SU-DHL-6 (cell line): Measurements from ENCODE around the gene MALRD1.

Experiments
- H2AFZ ChIP-seq: fragments of 200-600 bp; sonication (generic); 2 replicates; pipeline ENCODE4 v1.6.1; 2014; ENCODE audit warnings: low read depth, mild to moderate bottlenecking, moderate library complexity, mixed read lengths, antibody characterized with exemption, low read length; ENCODE audit not compliant: severe bottlenecking
- H3F3A ChIP-seq: fragments of 200-600 bp; shearing (Covaris generic); 2 replicates; pipeline ENCODE4 v1.6.0; 2016; ENCODE audit warnings: antibody characterized with exemption, mild to moderate bottlenecking; ENCODE audit not compliant: insufficient read depth
- H3K27ac ChIP-seq: fragments of 200-600 bp; sonication (generic); 2 replicates; pipeline ENCODE4 v1.5.1; 2016; ENCODE audit warnings: low read depth, mild to moderate bottlenecking, low read length, moderate library complexity, mixed read lengths
- H3K27me3 ChIP-seq: fragments of 200-600 bp; sonication (generic), shearing (Covaris generic); 2 replicates; pipeline ENCODE4 v1.6.0; 2014; ENCODE audit warnings: mild to moderate bottlenecking, low read length
- H3K36me3 ChIP-seq: fragments of 200-600 bp; sonication (generic); 2 replicates; pipeline ENCODE4 v1.6.1; 2014; ENCODE audit warnings: mild to moderate bottlenecking, low read length, mixed read lengths
- H3K4me2 ChIP-seq: fragments of 300-600, 200-600 bp; shearing (Covaris generic), sonication (generic); 2 replicates; pipeline ENCODE4 v1.6.0; 2014; ENCODE audit warnings: low read length, low read depth, mild to moderate bottlenecking; ENCODE audit not compliant: poor library complexity, severe bottlenecking
- H3K4me3 ChIP-seq: fragments of 200-600 bp; sonication (generic); 2 replicates; pipeline ENCODE4 v1.5.1; 2014; ENCODE audit warnings: antibody characterized with exemption, low read length, mild to moderate bottlenecking, mixed read lengths; ENCODE audit not compliant: insufficient read depth, poor library complexity, severe bottlenecking
- H3K79me2 ChIP-seq: fragments of 200-600 bp; sonication (generic); 2 replicates; pipeline ENCODE4 v1.6.1; 2014; ENCODE audit warnings: mild to moderate bottlenecking, low read length, moderate library complexity; ENCODE audit not compliant: insufficient read depth
- H3K9ac ChIP-seq: fragments of 200-600 bp; sonication (generic); 2 replicates; pipeline ENCODE4 v1.7.0; 2014; ENCODE audit warnings: mild to moderate bottlenecking, low read length
- H3K9me2 ChIP-seq: fragments of 200-600 bp; sonication (generic); replicated peaks from 2 replicates; pipeline ENCODE4 v1.6.1; 2014; ENCODE audit warnings: low read length; ENCODE audit not compliant: insufficient read depth
- H3K9me3 ChIP-seq: fragments of 200-600 bp; sonication (generic); 2 replicates; pipeline ENCODE4 v1.6.1; 2014; ENCODE audit warnings: low read length, mixed read lengths; ENCODE audit not compliant: insufficient read depth
- H4K20me1 ChIP-seq: fragments of 200-600 bp; sonication (generic); 2 replicates; pipeline ENCODE4 v1.6.1; 2014; ENCODE audit warnings: low read depth, mild to moderate bottlenecking, antibody characterized with exemption, low read length, moderate library complexity, mixed read lengths
- EZH2phosphoT487 ChIP-seq: fragments of 200-600 bp; sonication (generic), shearing (Covaris generic); conservative IDR thresholded peaks from 2 replicates; pipeline ENCODE4 v1.6.1; 2018; ENCODE audit warnings: mild to moderate bottlenecking, antibody characterized with exemption, low read length, moderate library complexity, mixed read lengths
- TF ChIP-seq, protein P1 (sequence below): fragments of 200-600 bp; sonication (generic); IDR thresholded peaks from one replicate; pipeline ENCODE4 v1.5.1; 2017; ENCODE audit warnings: antibody characterized with exemption, mild to moderate bottlenecking, low read length, moderate library complexity; ENCODE audit not compliant: insufficient read depth, poor library complexity, severe bottlenecking

Gene MALRD1

DNA sequence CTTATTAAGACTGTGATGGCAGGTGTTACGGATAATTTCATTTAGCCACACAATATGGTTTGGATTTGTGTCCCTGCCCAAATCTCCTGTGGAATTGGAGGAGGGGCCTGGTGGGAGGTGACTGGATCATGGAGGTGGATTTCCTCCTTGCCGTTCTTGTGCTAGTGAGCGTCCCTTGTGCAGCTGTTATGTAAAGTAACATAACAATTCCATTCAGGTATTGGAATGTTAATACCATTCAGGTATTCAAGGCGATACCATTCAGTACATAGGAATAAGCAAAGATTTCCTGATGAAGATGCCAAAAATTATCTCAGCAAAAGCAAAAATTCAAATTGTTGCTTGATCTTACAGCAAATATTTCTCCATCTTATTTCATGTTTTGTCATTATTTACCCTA lies 735.1 kb downstream of the MALRD1 start:
- H3K27me3 ChIP-seq, result no peaks in the 10 kb centered on the region
- no peaks in the 10 kb centered on the region for H3K9me3 ChIP-seq
- no peaks in the 10 kb centered on the region for H3K9me2 ChIP-seq
- H3K4me3 ChIP-seq, result no peak overlapping the region
- no peaks in the 10 kb centered on the region for H3K79me2 ChIP-seq
- H3K27ac ChIP-seq, result no peak overlapping the region
- no peak overlapping the region for H3K4me2 ChIP-seq
- H3K9ac ChIP-seq, result no peak overlapping the region
- no peaks in the 10 kb centered on the region for H3K36me3 ChIP-seq
- no peak for TF ChIP-seq EZH2phosphoT487
- TF ChIP-seq, protein P1, sequence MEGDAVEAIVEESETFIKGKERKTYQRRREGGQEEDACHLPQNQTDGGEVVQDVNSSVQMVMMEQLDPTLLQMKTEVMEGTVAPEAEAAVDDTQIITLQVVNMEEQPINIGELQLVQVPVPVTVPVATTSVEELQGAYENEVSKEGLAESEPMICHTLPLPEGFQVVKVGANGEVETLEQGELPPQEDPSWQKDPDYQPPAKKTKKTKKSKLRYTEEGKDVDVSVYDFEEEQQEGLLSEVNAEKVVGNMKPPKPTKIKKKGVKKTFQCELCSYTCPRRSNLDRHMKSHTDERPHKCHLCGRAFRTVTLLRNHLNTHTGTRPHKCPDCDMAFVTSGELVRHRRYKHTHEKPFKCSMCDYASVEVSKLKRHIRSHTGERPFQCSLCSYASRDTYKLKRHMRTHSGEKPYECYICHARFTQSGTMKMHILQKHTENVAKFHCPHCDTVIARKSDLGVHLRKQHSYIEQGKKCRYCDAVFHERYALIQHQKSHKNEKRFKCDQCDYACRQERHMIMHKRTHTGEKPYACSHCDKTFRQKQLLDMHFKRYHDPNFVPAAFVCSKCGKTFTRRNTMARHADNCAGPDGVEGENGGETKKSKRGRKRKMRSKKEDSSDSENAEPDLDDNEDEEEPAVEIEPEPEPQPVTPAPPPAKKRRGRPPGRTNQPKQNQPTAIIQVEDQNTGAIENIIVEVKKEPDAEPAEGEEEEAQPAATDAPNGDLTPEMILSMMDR, result no peak
- H2AFZ ChIP-seq, result no peak overlapping the region
- no peaks in the 10 kb centered on the region for H4K20me1 ChIP-seq
- no peaks in the 10 kb centered on the region for H3F3A ChIP-seq
